Activated T-cell treated with anti-CD3 and anti-CD28 coated beads, Interleukin-2, amount 50 U/mL, for 72 hours (primary cell): ENCODE data around the gene C3. TPM values are rescaled to one million over a fixed set of nuclear protein-coding genes. Genes with fewer than 3 reads are reported as not detected.
A peak's percentile ranks its signal among the peaks of the same experiment; 100 is the strongest.
"Not testable (repeated sequence)": the region's sequence is repeated elsewhere in the genome, so short reads cannot be mapped to it uniquely, and the experiment has no call there.

ENCODE experiments used
- ATAC-seq, 2 donors: fragments of 150-1000 bp; cut with Tn5 transposase; replicated peaks in 1 of 2; 2 replicates each; pipeline ENCODE4 v1.10.0; 2021; ENCODE audit warnings: moderate library complexity in 2 of 2, mild to moderate bottlenecking in 1 of 2
- DNase-seq, 2 donors: peaks; one replicate each; pipeline ENCODE4 v3.0.0; 2021 to 2022; ENCODE audit warnings: mixed read lengths in 1 of 2
- H3K27ac Mint-ChIP-seq: one replicate; pipeline ENCODE4 v1.8.0; 2022; ENCODE audit warnings: mild to moderate bottlenecking, moderate library complexity, mixed read lengths
- H3K27me3 Mint-ChIP-seq: one replicate; pipeline ENCODE4 v1.8.0; 2022; ENCODE audit warnings: low read depth, mixed read lengths
- H3K36me3 Mint-ChIP-seq, 2 donors: one replicate each; pipeline ENCODE4 v1.8.0; 2022; ENCODE audit warnings: mixed read lengths in 2 of 2, mild to moderate bottlenecking in 1 of 2; ENCODE audit not compliant: insufficient read depth in 2 of 2
- H3K4me1 Mint-ChIP-seq: one replicate; pipeline ENCODE4 v1.8.0; 2022; ENCODE audit warnings: low read depth, mixed read lengths
- H3K4me3 Mint-ChIP-seq, 2 donors: one replicate each; pipeline ENCODE4 v1.8.0; 2022; ENCODE audit warnings: mild to moderate bottlenecking in 2 of 2, mixed read lengths in 2 of 2, moderate library complexity in 2 of 2
- H3K9me3 Mint-ChIP-seq, 2 donors: one replicate each; pipeline ENCODE4 v1.8.0; 2022; ENCODE audit warnings: mixed read lengths in 2 of 2
- total RNA-seq, 2 donors: library from RNA; stranded (reverse); gene quantifications; one replicate each; pipeline ENCODE4 v1.2.3, GENCODE V29; 2022

C3 gene
- total RNA-seq, 2 donors from 2014 or later = 1.8 to 2.5 TPM

DNA sequence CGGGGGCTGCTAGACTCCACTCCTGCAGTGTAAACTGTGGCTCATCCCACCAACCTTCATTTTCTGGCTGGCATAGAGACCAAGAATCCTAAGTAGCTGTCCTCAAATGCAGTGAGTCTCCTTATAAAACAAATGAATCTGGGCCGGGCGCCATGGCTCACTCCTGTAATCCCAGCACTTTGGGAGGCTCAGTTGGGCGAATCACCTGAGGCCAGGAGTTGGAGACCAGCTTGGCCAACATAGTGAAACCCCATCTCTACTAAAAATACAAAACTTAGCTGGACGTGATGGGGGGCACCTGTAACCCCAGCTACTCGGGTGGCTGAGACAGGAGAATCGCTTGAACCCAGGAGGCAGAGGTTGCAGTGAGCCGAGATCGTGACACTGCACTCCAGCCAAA, 80.1 kb downstream of the C3 start:
- not testable (repeated sequence) for H3K36me3 Mint-ChIP-seq, H3K27ac Mint-ChIP-seq, H3K9me3 Mint-ChIP-seq, H3K27me3 Mint-ChIP-seq, H3K4me3 Mint-ChIP-seq, ATAC-seq, DNase-seq
- H3K4me1 Mint-ChIP-seq = peaks cover 48% of the 10 kb centered on the region

DNA sequence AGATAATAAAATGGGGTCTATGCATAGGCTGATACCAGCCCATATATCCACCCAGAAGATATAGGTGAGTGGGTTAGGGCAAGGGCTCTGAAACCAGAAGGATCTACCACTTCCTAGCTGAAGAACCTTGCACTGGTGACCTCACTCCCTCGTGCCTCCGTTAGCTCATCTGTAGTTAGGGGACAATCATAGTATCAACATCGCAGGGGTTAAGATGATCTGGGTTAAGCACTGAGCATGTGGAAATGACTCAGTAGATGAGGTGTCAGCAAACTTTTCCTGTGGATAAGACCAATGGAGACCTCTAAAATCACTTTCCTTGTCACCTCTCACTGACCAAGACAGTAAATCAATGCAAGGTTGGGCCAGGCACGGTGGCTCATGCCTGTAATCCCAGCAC, 81.0 kb downstream of the C3 start:
- peak overlapping the region; percentile 2 to 39 for H3K4me3 Mint-ChIP-seq
- no peak overlapping the region for H3K27ac Mint-ChIP-seq
- H3K9me3 Mint-ChIP-seq = peaks cover 0 to 2% of the 10 kb centered on the region in 2 donors
- H3K27me3 Mint-ChIP-seq = no peaks in the 10 kb centered on the region
- no peaks in the 10 kb centered on the region for H3K36me3 Mint-ChIP-seq
- H3K4me1 Mint-ChIP-seq = peaks cover 48% of the 10 kb centered on the region
- ATAC-seq = peak; percentile 94 to 97
- DNase-seq = peak; percentile 56 to 64

DNA sequence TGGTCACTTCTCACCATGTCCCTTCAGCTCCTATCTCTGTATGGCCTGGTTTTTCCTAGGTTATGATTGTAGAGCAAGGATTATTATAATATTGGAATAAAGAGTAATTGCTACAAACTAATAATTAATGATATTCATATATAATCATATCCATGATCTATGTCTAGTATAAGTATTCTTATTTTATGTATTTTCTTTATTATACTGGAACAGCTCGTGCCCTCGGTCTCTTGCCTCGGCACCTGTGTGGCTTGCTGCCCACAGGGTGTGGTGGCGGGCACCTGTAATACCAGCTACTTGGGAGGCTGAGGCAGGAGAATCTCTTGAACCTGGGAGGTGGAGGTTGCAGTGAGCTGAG, 87.0 kb downstream of the C3 start:
- not testable (repeated sequence) for H3K4me3 Mint-ChIP-seq, ATAC-seq

DNA sequence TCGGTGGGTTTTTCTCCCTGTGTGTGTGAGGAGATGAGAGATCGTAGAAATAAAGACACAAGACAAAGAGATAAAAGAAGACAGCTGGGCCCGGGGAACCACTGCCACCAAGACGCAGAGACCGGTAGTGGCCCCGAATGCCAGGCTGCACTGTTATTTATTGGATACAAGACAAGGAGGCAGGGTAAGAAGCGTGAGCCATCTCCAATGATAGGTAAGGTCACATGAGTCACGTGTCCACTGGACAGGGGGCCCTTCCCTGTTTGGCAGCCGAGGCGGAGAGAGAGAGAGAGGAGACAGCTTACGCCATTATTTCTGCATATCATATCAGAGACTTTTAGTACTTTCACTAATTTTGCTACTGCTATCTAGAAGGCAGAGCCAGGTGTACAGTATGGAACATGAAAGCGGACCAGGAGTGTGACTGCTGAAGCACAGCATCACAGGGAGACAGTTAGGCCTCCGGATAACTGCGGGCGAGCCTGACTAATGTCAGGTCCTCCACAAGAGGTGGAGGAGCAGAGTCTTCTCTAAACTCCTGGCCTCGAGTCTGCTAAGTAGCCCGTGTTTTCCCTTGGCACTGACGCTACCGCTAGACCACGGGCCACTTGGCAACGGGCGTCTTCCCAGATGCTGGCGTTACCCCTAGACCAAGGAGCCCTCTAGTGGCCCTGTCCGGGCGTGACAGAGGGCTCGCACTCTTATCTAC, 87.5 kb downstream of the C3 start:
- not testable (repeated sequence) for H3K4me3 Mint-ChIP-seq, ATAC-seq, H3K9me3 Mint-ChIP-seq, H3K27ac Mint-ChIP-seq, H3K36me3 Mint-ChIP-seq, H3K27me3 Mint-ChIP-seq
- peak; percentile 57 to 64 for DNase-seq
- H3K4me1 Mint-ChIP-seq = peaks cover 41% of the 10 kb centered on the region

More for the DNA sequence above, 87.0 kb downstream of the C3 start:
- not testable (repeated sequence) for H3K9me3 Mint-ChIP-seq, DNase-seq, H3K27ac Mint-ChIP-seq, H3K36me3 Mint-ChIP-seq, H3K27me3 Mint-ChIP-seq
- H3K4me1 Mint-ChIP-seq = peaks cover 46% of the 10 kb centered on the region

DNA sequence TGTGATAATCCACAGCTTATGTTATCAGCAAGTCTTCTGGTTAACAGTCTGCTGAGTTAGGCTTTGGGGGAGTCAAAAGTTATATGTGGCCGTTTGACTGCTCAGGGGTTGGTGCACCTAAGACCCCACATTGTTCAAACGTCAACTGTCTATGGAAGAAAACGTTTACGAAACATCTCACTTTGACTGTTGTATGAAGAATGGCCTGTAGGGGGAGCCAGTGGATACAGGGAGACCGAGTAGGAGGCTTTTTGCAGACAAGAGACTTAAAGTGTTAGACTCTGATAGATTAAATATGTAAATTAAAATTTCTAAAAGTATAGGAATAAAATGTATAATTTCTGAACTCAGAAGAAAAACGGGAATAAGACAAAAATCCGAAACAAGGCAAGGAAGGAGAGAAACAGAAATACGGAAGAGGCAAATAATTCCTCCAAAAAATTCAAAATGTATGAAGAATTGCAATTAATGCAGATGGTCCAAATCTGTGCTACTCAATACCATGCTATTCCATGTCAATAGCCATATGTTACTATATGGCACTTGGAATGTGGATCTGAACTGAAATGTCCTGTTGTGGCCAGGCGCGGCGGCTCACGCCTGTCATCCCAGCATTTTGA, 88.3 kb downstream of the C3 start:
- no peak overlapping the region for H3K4me3 Mint-ChIP-seq
- ATAC-seq (peak; percentile 60 to 82), DNase-seq (peak; percentile 85 to 91)
- peaks cover 14% of the 10 kb centered on the region for H3K27me3 Mint-ChIP-seq
- H3K4me1 Mint-ChIP-seq = peaks cover 40% of the 10 kb centered on the region
- no peak overlapping the region for H3K27ac Mint-ChIP-seq
- H3K36me3 Mint-ChIP-seq = peaks cover 2 to 6% of the 10 kb centered on the region in 2 donors
- H3K9me3 Mint-ChIP-seq = peaks cover 0 to 6% of the 10 kb centered on the region in 2 donors

Other genes with a start within 250 kb of the C3 start
- gene DENND1C, start 238.9 kb downstream of the C3 start, total RNA-seq = 100 to 1,000 TPM in 1 of 2 donors, 10 to 100 TPM in 1; 92.1 to 105 TPM
- 10 to 100 TPM in 1 of 2 donors, 1 to 10 TPM in 1; 8.7 to 11.9 TPM for gene TUBB4A, start 218.3 kb downstream of the C3 start, total RNA-seq
- 1 to 10 TPM; 3.4 to 6.3 TPM for gene TNFSF9, start 189.6 kb downstream of the C3 start, total RNA-seq
- 10 to 100 TPM; 25.0 to 31.5 TPM for gene CD70, start 129.5 kb downstream of the C3 start, total RNA-seq
- gene TNFSF14, start 50.5 kb downstream of the C3 start, total RNA-seq = 10 to 100 TPM; 23.1 to 25.4 TPM
- 100 to 1,000 TPM; 130 to 162 TPM for gene GPR108, start 16.9 kb upstream of the C3 start, total RNA-seq
- 10 to 100 TPM; 49.0 to 68.4 TPM for gene TRIP10, start 19.0 kb upstream of the C3 start, total RNA-seq
- gene SH2D3A, start 46.8 kb upstream of the C3 start, total RNA-seq = 10 to 100 TPM; 19.9 to 24.5 TPM
- gene VAV1, start 52.1 kb upstream of the C3 start, total RNA-seq = 100 to 1,000 TPM; 111 to 114 TPM
- 10 to 100 TPM; 14.3 to 15.8 TPM for gene ADGRE1, start 166.9 kb upstream of the C3 start, total RNA-seq